Medulla oblongata (tissue), 1 donor: ENCODE results near the gene VPS16.
"Not testable (repeated sequence)": the region's sequence is repeated elsewhere in the genome, so short reads cannot be mapped to it uniquely, and the experiment has no call there.

Source experiments
- DNase-seq: peaks from one replicate; pipeline ENCODE4 v3.0.0-alpha.2; 2015; ENCODE audit errors: extremely low spot score

Gene VPS16

DNA sequence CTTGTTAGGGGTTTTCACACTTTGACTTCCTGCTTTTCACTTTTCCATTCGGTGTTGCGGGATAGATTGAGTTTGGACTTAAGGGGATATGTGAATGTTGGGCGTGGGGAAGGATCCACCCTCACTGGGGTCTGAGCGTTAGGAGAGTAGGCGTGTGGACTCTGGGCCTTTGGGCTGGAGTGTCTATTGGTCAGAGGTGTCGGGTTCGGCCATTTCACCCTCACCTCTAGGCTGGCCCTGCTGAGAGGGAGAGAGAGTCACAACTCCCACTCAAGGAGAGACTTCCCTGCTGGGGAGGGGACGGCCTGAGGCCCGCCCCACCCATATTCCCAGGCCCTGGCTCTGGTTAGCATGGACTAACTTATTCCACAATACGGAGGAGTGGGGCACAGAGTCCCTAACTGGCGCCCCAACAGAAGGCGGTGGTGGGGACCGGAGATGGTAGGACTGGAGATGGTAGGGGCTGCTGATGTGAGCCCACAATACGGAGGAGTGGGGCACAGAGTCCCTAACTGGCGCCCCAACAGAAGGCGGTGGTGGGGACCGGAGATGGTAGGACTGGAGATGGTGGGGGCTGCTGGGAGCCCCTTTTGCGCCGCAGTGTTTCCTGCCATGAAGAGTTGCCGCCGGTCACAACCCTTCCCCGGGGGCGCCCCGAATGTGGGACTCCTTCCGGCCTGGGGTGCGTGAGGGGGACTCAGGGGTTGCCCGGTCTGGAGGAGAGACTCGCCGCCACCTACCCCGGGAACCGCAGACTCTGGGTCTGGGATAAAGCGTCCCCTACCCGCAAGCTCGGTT lies 31.3 kb downstream of the VPS16 start:
- DNase-seq = peak; percentile 16

DNA sequence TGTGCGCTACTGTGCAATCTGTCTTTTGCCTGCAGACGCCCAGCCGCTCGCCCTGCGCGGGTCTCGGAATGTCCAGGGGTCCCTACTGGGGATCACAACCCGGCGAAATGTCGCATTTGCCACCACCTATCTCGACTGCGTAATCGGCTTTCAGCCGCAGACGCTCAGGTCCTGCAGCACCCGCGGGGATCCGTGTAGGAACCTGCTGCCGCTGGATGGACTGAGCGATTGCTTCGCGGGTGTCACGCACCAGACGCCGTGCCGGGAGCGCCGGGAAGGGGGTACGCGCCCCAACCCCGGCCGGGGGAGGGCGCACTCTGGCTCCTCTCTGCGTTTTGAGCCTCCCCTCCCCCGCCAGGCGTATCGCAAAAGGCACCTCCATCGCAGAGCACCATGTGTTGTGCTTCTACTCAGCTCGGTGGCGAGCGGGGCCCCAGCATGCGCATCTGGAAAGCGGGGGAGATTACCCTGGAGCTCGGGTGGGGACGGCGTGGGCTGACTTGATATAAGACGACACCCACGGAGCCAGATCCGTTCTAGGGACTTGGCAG lies 32.0 kb downstream of the VPS16 start:
- DNase-seq = peak; percentile 70

DNA sequence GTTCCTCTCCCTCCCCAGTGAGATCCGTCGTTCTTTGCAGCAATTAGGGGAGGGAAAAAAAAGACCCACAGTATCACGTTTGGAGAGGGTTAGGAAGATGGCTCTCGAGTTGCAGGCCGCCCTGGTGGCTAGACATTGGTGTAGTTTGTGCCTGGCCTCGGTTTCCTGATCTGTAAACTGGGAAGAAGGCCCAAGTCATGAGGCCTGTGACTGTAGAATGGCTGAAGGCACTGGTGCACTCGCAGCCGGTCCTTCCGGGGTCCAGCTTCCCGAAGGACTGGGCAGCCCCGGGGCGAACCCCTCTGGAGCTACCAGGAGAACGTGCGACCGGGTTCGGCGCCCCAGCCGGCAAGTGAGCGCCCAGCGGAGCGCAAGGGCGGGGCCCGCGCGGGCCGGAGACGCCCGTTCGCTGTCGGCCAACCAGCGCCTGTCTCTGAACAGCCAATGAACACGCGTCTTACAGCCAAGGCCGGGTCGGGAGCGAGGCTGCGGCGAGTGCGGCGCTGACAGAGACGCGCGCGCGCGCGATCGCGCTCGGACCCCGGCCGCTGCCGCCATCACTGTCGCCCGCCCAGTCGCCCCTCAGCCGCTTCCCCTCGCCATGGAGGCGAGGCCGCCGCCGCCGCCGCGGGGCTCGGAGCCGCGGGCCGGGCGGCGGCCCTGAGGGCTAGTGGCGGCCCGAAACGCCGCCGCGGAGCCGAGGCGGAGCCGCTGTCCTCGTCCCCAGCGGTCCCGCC lies 32.6 kb downstream of the VPS16 start, which contains the start of gene PTPRA:
PTPRA (plus strand) TSS at position 472 of the 737 bp plus-strand sequence. CDS start 90,797 bp downstream, outside the sequence.
- peak; percentile 96 for DNase-seq

DNA sequence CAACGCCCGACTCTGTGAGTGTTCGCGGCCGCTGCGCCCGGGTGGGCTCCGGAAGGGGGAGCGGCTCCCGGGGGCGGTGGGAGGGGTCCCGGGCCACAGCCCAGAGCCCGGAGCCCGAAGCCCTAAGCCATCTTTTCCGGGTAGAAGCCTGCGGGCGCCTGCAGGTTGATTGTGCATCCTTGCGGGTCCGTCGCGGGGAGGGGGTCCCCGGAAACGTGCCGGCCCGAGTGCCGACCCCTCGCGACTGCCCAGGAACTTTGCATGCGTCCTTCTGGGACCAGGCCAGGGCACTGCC lies 33.1 kb downstream of the VPS16 start:
- DNase-seq = peak; percentile 32

DNA sequence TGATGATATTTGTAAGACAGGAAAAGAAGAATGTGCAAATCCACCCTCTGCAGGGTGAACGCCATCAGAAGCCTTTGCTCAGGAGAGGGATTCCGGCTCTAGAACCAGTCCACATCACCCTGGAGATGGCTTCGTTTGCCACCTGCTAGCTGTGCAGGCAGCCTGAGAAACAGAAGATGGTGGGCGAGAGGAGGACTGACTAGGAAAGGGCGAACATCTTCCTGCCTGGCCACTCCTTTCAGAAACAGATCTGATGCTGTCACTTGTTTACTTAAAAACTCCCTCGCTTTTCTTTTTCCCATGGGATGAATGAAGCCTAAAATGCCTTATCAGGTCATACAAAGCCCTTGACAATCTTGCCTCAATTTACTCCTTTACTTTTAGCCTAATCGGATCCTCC lies 33.9 kb downstream of the VPS16 start:
- DNase-seq = peak; percentile 42

DNA sequence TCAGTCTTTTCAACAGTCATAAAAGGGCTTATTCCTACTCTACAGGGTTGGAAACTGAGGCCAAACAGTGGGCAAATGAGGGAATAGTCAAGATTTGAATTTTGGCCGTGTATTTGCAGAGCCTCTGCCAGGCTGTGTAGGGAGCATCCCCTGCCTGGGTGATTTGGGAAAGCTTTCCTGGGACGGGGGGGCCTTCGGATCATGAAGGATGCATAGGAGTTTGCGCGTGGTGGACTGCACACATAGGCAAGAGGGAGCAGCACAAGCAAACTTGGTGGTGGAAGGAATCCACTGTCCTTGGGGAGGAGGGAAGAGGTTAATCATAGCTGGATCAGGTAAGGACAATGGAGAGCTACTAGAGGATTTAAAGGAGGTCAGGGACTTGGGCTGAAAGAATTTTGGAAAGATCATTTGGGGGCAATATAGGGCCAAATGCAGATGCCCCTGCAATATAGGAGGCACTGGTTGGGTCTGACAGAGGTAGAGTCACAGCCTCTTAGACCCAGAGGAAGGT lies 35.2 kb downstream of the VPS16 start:
- DNase-seq = no peak

DNA sequence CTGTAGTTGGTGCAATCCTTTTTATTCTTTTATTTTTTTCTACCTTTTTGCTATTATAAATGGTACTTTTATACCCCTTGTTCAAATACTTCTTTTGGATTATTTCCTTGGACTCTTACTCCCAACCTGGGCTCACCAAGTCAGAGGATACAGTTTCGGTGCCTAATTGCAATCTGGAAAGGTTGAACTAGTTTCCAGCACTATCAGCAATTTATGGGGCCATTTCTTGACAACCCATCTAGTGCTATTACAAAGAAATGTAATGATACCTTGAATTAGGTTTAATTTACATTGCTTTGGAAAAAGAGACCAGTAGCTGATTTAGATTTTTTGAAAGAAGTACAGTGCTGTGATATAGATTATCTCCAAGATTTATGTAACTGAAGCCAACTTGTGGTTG lies 38.0 kb downstream of the VPS16 start:
- DNase-seq = no peak

DNA sequence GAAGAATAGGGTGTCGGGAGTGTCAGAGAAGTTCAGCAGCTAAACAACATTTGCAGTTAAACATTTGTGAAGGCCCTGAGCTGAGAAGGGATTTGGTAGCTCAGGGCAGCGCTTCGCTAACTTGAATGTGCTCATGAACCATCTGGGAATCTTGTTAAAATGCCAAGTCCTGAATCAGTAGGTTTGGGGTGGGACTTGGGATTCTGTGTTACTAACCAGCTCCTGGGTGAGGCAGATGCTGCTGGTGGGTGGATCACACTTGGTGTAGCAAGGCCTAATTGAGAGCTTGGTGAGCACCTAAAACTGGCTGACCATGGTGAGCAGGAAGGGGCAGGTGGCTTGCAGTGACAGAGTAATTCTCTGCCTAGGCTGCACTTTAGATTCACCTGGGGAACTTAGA lies 38.6 kb downstream of the VPS16 start:
- DNase-seq = peak; percentile 22

DNA sequence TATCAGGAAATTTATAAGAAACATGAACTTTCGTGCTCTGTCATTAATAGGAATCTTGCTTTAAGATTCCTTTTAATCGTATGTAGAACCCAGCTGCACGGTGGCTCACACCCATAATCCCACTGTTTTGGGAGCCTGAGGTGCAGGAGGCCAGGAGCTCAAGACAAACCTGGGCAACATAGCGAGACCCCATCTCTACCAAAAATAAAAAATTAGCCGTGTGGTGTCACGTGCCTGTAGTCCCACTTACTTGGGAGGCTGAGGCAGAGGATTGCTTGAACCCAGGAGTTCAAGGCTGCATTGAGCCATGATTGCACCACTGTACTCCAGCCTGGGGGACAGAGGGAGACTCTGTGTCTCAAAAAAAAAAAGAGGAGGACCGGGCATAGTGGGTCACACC lies 40.1 kb downstream of the VPS16 start:
- DNase-seq = no peak

DNA sequence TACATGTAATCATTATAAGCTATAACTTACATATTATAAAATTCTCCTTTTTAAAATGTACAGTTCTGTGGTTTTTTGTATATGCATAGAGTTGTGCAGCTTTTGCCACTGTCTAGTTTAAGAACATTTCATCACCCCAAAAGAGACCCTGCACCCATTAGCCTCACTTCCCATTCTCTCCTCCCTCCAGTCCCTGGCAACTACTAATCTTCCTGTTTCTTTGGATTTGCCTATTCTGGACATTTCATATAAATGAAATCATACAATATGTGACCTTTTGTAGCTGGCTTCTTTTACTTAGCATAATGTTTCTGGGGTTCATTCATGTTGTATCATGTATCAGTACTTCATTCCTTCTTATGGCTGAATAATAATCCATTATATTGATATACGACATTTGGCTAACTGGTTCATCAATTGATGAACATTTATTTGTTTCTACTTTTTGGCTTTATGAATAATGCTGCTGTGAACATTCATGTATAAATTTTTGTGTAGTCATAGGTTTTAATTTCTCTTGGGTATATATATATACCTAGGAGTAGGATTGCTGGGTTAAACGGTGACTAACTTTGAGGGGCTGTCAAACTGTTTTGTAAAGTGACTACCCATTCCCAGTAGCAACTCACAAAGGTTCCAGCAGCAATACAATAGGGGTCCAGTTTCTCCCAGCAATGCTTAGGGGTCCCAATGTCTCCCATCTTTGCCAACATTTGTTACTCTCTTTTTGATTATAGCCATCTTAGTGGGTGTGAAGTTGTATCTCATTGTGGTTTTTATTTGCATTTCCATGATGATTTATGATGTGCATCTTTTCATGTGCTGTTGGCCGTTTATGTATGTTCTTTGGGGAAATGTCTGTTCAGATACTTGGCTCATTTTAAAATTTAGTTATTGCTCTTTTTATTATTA lies 43.4 kb downstream of the VPS16 start:
- no peak for DNase-seq

DNA sequence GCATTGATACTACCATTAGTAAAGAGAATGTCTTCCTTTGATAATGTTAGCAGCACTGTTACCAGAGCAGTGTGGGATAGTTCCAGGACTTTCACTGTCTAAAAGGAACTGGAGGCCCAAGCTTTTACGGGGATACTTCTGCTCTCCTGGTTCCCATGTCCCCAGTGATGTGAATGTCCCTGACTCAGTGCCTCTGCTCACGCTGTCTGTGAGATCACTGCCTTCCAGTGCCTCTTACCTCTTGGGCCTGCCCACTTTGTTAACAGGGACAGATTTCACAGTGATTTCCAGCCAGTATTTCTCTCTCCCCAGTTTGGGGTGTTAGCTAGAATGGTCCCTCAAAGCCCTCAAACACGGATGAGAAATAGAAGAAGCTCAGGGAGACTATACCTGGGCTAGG lies 47.2 kb downstream of the VPS16 start:
- no peak for DNase-seq

DNA sequence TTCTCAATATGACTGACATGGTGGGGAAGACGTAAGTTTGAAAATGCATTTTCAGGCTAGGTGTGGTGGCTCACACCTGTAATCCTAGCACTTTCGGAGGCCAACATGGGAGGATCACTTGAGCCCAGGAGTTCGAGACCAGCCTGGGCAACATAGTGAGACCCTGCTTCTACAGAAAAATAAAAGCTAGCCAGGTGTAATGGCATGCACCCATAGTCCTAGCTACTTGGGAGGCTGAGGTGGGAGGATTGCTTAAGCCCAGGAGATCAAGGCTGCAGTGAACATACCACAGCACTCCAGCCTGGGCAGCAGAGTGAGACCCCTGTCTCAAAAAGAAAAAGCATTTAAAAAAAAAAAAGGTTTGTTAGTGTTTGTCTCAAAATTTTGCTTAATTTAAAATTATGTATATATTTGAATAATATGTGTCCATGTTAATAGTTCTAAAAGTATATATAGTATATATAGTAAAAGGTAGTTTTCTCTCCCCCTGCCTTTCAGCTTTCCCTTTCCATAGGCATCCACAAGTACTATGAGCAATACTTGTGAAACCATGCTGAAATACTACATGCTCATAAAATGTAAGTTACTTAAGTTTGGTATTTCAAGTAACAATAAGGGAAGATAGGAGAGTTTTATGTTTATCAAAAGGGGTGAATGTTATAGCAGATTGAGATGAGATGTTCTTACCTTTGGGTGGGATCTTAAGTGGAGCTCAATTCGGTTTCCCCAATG lies 47.8 kb downstream of the VPS16 start:
- DNase-seq = no peak

DNA sequence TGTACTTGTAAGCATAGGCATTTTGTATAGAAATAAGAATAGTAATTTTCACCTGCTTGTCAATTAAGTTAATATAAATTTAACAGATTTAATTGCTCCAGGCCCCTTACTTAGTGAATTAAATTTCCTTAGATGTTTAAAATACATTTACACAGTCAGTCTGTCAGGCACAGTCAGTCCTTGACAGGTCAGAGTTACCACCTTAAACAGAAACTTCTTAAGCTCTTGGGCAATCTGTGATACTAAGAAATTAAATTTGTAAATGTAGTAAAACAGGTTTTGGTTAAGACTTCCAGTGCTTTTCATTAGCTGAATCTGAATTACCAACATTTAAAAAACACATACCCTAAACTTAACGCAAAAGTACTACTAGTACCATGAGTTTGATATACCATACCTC lies 48.7 kb downstream of the VPS16 start:
- DNase-seq = no peak

DNA sequence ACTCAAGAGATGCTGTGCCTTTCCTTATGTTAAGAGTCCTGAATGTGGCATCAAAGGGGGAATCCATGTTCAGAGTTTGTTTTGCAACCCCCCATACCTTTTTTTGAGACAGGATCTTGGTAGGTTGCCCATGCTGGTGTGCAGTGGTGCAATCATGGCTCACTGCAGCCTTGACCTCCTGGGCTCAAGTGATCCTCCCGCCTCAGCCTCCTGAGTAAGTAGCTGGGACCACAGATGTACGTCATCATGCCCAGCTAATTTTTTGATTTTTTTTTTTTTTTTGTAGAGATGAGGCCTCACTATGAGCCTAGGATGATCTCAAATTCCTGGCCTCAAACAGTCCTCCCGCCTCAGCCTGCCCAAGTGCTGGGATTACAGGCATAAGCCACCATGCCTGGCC lies 49.3 kb downstream of the VPS16 start:
- DNase-seq = no peak

DNA sequence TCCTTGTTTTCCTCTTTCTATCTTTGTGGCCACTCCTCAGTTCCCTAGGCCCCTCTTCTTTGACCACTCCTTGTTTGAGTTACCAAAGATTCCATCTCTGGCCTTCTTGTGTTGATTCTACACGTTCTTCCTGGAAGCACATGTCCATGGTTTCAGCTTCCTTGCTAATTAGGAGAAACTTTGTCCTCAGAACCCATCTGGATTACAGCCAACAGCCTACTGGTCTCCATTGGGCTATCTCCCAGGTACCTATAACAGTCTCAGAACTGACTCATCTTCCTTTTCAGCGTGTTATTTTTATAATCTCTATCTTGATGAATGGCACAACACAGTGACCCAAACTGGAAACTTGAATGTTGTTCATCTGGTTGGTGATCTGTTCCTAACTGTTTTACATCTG lies 50.2 kb downstream of the VPS16 start:
- no peak for DNase-seq

DNA sequence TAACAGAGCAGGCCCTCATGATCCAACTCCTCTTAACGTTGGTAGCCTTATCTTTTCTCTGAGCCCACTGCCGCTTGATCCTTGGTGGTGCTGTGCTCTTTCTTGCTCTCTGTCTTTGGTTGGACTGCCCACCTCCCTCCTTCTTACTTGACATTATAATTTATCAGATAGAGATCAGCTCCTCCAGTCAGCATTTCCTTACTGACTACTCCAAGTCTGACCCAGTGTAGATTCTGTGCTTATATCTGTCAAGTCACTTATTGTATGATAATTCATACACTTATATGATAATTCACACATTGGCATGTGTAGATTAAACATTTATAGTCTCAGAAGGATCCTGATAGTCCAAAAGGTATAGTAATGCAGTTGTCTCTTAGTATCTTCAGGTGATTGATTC lies 50.8 kb downstream of the VPS16 start:
- DNase-seq = no peak

DNA sequence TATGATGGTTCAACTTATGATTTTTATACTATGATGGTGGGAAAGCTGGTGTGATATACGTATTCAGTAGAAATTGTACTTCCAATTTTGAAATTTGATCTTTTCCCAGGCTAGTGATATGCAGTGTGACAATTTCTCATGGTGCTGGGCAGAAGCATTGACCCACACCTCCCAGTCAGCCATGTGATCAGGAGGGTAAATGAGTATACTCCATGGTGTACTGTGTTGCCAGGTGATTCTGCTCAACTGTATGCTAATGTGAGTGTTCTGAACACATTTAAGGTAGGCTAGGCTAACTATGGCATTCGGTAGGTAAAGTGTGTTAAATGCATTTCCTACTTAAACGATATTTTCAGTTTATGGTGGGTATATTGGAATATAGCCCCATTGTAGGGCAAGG lies 51.8 kb downstream of the VPS16 start:
- DNase-seq = no peak

DNA sequence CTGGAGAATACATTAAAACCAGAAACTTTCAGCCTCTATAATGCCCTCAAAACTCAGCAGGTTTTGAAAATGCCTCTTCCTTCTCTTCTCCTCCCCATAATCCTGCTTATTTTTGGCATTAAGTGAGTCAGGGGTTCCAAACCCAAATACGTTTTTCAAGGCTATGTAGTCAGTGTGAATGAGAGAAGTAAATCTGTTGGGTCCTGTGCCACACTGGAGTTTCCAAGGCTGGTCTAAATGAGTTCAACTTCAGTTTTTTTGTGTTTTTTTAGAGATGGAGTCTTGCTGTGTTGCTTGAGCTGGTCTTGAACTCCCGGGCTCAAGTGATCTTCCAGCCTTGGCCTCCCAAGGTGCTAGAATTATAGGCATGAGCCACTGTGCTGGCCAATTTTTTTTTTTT lies 53.7 kb downstream of the VPS16 start:
- no peak for DNase-seq

DNA sequence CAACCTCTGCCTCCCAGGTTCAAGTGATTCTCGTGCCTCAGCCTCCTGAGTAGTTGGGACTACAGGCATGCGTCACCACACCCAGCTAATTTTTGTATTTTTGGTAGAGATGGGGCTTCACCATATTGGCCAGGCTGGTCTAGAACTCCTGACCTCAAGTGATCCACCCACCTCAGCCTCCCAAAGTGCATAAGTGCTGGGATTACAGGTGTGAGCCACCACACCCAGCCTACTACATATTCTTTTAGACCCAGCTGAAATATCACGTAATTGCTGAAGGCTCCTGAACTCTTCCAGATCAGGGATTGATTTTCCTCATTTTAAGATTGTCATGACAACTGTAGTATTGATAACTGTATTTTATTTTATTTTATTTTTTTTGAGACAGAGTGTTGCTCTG lies 54.6 kb downstream of the VPS16 start:
- not testable (repeated sequence) for DNase-seq

DNA sequence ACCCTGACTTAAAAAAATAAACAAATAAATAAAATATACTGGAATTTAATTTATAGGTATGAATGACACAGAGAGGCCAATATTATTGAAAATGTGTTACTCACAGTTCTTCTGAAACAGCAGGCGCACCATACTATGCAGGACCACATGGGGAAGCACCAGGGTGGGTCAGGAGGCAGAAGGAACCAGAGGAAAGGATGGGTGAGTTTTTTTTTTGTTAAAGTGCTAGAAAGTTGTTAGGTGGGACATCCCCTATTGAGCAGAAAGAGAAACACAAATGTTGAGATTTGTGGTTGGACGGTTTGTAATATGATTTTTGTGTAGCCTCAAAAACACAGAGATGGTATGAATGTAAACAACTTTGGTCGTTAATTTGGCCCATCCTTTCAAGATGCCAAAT lies 58.7 kb downstream of the VPS16 start:
- DNase-seq = no peak
